Skin epidermis (tissue), 12 donors: ENCODE measurements around the gene ARHGAP30.
"Not testable (repeated sequence)": the region's sequence is repeated elsewhere in the genome, so short reads cannot be mapped to it uniquely, and the experiment has no call there.

Source experiments
- H3K27ac ChIP-seq, 21 experiments: fragments of 200-600 bp; sonication (generic) in 11 of 21; one replicate each; pipeline ENCODE4 v1.5.0; 2020; ENCODE audit warnings: mild to moderate bottlenecking in 3 of 21, inconsistent platforms in 2 of 21, moderate library complexity in 2 of 21
- H3K4me3 ChIP-seq, 7 experiments: fragments of 200-600 bp; sonication (generic) in 2 of 7; one replicate each; pipeline ENCODE4 v1.5.0; 2020; ENCODE audit warnings: inconsistent platforms in 2 of 7, mild to moderate bottlenecking in 2 of 7, moderate library complexity in 1 of 7

Gene ARHGAP30

GRCh38 chr1:161069731-161070270 lies at the start of gene ARHGAP30:
Gene ARHGAP30 (minus strand): TSS chr1:161069891. CDS start chr1:161069624, 267 bp downstream.
- H3K4me3 ChIP-seq: peak within 1 kb of the TSS; percentile 38 to 53 (median 47)

GRCh38 chr1:161117759-161118581 lies 48.3 kb upstream of the ARHGAP30 start, which contains the start of the genes NIT1 and PFDN2:
Gene NIT1 (plus strand): TSS chr1:161118105. CDS start chr1:161118177, 72 bp downstream.
Gene PFDN2 (minus strand): TSS chr1:161118037. CDS start chr1:161118026, 11 bp downstream.
- Histone ChIP-seq H3K27ac (peak within 1 kb of the TSS; percentile 71 to 99 (median 96)), H3K4me3 (peak within 1 kb of the TSS; percentile 69 to 98 (median 87))

More at GRCh38 chr1:161069731-161070270, at the start of gene ARHGAP30:
- peak within 1 kb of the TSS; percentile 52 to 99 (median 89) for H3K27ac ChIP-seq

- H3K4me3 ChIP-seq: not testable (repeated sequence)
- peak overlapping the region in 1 of 21 experiments; percentile 12 for H3K27ac ChIP-seq
These were observed 46.3 kb upstream of the ARHGAP30 start for GRCh38 chr1:161115961-161116360.

GRCh38 chr1:161115132-161115711 lies 45.5 kb upstream of the ARHGAP30 start:
- peak overlapping the region in 3 of 21 experiments; percentile 12 to 19 (median 18) for H3K27ac ChIP-seq
- H3K4me3 ChIP-seq: no peak overlapping the region

- Histone ChIP-seq H3K4me3 (no peak overlapping the region), H3K27ac (peak overlapping the region in 1 of 21 experiments; percentile 18)
These were observed 44.9 kb upstream of the ARHGAP30 start for GRCh38 chr1:161114556-161114955.

GRCh38 chr1:161113915-161114314 lies 44.2 kb upstream of the ARHGAP30 start:
- Histone ChIP-seq H3K27ac (no peak overlapping the region), H3K4me3 (no peak overlapping the region)

- Histone ChIP-seq H3K27ac (no peak overlapping the region), H3K4me3 (no peak overlapping the region)
These were observed 41.8 kb upstream of the ARHGAP30 start for GRCh38 chr1:161111527-161111926.

- H3K4me3 ChIP-seq: no peak overlapping the region
- no peak overlapping the region for H3K27ac ChIP-seq
These were observed 41.4 kb upstream of the ARHGAP30 start for GRCh38 chr1:161111117-161111516.

- H3K4me3 ChIP-seq: no peak overlapping the region
- no peak overlapping the region for H3K27ac ChIP-seq
These were observed 36.7 kb upstream of the ARHGAP30 start for GRCh38 chr1:161106431-161106830.

- H3K27ac ChIP-seq: no peak overlapping the region
- no peak overlapping the region for H3K4me3 ChIP-seq
These were observed 30.9 kb upstream of the ARHGAP30 start for GRCh38 chr1:161100556-161100955.

GRCh38 chr1:161099090-161099802 lies 29.6 kb upstream of the ARHGAP30 start:
- peak overlapping the region in 2 of 21 experiments; percentile 37 to 77 for H3K27ac ChIP-seq

GRCh38 chr1:161098210-161099068 lies 28.7 kb upstream of the ARHGAP30 start, which contains the start of gene KLHDC9:
Gene KLHDC9 (plus strand): TSS chr1:161098361. CDS start chr1:161098536, 175 bp downstream.
- Histone ChIP-seq H3K4me3 (peak within 1 kb of the TSS; percentile 44 to 58 (median 46)), H3K27ac (peak within 1 kb of the TSS in 18 of 21 experiments; percentile 5 to 81 (median 60))

More at GRCh38 chr1:161099090-161099802, 29.6 kb upstream of the ARHGAP30 start:
- H3K4me3 ChIP-seq: peak overlapping the region in 1 of 7 experiments; percentile 58

GRCh38 chr1:161096530-161096929 lies 26.8 kb upstream of the ARHGAP30 start:
- no peak overlapping the region for H3K4me3 ChIP-seq
- H3K27ac ChIP-seq: peak overlapping the region in 9 of 21 experiments; percentile 9 to 58 (median 32)

GRCh38 chr1:161096015-161096414 lies 26.3 kb upstream of the ARHGAP30 start:
- H3K4me3 ChIP-seq: no peak overlapping the region
- peak overlapping the region in 8 of 21 experiments; percentile 9 to 58 (median 29) for H3K27ac ChIP-seq

- H3K4me3 ChIP-seq: no peak overlapping the region
- H3K27ac ChIP-seq: peak overlapping the region in 1 of 21 experiments; percentile 19
These were observed 25.5 kb upstream of the ARHGAP30 start for GRCh38 chr1:161095230-161095629.

GRCh38 chr1:161094481-161094880 lies 24.8 kb upstream of the ARHGAP30 start:
- Histone ChIP-seq H3K27ac (no peak overlapping the region), H3K4me3 (no peak overlapping the region)

- Histone ChIP-seq H3K27ac (peak overlapping the region in 13 of 21 experiments; percentile 17 to 60 (median 44)), H3K4me3 (no peak overlapping the region)
These were observed 22.9 kb upstream of the ARHGAP30 start for GRCh38 chr1:161092621-161093028.

- H3K27ac ChIP-seq: peak overlapping the region in 14 of 21 experiments; percentile 25 to 81 (median 44)
These were observed 22.3 kb upstream of the ARHGAP30 start for GRCh38 chr1:161091796-161092507.

More at GRCh38 chr1:161091796-161092507, 22.3 kb upstream of the ARHGAP30 start:
- no peak overlapping the region for H3K4me3 ChIP-seq
